ENCODE data around the gene DDB1. TPM values are rescaled to one million over a fixed set of nuclear protein-coding genes. Genes with fewer than 3 reads are reported as not detected.

DDB1 gene
- total RNA-seq, 1 donor from 2014 or later = 165 TPM

DNA sequence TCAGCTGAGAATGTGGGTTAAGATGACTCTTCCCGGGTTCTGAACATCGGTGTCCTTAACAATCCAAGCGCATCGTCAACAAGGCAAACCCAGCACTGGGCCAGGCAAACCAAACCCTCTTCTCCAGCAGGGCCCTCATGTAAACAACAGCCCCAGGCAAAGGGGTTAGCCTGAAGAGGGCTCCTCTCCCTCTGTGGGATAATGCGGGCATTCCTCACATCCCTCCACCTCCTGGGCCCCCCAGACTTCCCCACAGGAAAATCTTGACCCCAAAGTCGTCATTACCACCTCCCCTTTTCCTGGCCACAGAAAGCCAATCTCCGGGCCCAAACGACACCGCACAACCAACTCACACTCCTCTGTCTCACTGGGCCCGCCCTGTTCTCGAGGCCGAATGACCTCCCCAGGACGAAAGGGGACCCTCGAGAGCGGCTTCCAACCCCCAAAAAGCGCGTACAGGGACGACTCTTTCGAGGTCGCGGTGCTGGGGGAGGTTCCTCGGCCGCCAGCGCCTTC, 566 bp downstream of the DDB1 start:
- TF ChIP-seq, protein P1, sequence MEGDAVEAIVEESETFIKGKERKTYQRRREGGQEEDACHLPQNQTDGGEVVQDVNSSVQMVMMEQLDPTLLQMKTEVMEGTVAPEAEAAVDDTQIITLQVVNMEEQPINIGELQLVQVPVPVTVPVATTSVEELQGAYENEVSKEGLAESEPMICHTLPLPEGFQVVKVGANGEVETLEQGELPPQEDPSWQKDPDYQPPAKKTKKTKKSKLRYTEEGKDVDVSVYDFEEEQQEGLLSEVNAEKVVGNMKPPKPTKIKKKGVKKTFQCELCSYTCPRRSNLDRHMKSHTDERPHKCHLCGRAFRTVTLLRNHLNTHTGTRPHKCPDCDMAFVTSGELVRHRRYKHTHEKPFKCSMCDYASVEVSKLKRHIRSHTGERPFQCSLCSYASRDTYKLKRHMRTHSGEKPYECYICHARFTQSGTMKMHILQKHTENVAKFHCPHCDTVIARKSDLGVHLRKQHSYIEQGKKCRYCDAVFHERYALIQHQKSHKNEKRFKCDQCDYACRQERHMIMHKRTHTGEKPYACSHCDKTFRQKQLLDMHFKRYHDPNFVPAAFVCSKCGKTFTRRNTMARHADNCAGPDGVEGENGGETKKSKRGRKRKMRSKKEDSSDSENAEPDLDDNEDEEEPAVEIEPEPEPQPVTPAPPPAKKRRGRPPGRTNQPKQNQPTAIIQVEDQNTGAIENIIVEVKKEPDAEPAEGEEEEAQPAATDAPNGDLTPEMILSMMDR (IDR thresholded peaks at IDR 0.05; ENCODE audit: insufficient read depth, low read length, poor library complexity, severe bottlenecking) = peak; percentile 4
- no peak for DNase-seq (ENCODE audit: low read depth)
- Histone ChIP-seq H3K36me3 (ENCODE audit: control insufficient read depth, insufficient read depth, low read length) (peaks cover 1% of the 10 kb centered on the region), H3K4me3 (ENCODE audit: low read depth, low read length) (peak overlapping the region; percentile 97), H3K27me3 (ENCODE audit: control insufficient read depth, insufficient read depth, low read length) (no peaks in the 10 kb centered on the region)

DNA sequence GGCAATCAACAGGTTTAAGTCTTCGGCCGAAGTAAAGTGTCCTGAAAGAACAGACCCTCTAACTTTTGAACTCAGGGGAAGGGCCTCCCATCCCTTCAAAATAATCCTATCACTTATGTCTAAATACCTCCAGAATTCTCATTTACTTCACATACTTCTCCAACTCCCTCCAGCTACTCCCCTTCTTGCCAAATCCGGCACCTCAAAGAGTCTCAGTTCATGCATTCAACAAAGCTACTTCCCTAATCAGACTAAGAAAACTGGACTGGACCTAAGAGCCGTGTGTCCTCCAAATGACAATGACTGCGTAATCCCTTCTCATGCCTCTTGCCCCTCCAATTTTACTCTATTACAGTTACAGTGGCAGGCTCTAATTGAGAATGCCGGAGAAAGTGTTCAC, 1.3 kb downstream of the DDB1 start:
- Histone ChIP-seq H3K36me3 (ENCODE audit: control insufficient read depth, insufficient read depth, low read length) (peaks cover 1% of the 10 kb centered on the region), H3K4me3 (ENCODE audit: low read depth, low read length) (peak overlapping the region; percentile 97), H3K27me3 (ENCODE audit: control insufficient read depth, insufficient read depth, low read length) (no peaks in the 10 kb centered on the region)
- DNase-seq (ENCODE audit: low read depth) = no peak
- TF ChIP-seq, protein P1 (IDR thresholded peaks at IDR 0.05; ENCODE audit: insufficient read depth, low read length, poor library complexity, severe bottlenecking) = no peak

DNA sequence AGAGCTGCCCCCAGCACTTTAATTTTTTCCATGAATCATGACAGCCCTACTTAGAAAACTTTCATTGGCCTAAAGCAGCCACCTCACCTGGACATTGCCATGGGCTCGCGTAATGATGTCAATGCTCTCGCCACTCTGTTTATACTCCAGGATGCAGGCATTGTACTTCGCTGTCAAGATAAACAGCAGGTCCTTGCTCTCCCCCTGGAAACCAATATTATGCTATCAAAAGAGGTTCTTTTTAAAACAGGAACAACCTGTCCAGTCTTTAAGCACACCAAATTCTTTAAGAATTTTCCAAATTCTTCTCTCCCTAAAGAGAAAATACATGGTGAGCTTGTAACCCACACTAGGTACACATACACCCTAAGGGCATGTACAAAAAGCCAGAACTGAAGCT, 3.0 kb downstream of the DDB1 start:
- TF ChIP-seq, protein P1 (IDR thresholded peaks at IDR 0.05; ENCODE audit: insufficient read depth, low read length, poor library complexity, severe bottlenecking) = no peak
- Histone ChIP-seq H3K4me3 (ENCODE audit: low read depth, low read length) (no peak overlapping the region), H3K27me3 (ENCODE audit: control insufficient read depth, insufficient read depth, low read length) (no peaks in the 10 kb centered on the region), H3K36me3 (ENCODE audit: control insufficient read depth, insufficient read depth, low read length) (peaks cover 1% of the 10 kb centered on the region)
- no peak for DNase-seq (ENCODE audit: low read depth)

DNA sequence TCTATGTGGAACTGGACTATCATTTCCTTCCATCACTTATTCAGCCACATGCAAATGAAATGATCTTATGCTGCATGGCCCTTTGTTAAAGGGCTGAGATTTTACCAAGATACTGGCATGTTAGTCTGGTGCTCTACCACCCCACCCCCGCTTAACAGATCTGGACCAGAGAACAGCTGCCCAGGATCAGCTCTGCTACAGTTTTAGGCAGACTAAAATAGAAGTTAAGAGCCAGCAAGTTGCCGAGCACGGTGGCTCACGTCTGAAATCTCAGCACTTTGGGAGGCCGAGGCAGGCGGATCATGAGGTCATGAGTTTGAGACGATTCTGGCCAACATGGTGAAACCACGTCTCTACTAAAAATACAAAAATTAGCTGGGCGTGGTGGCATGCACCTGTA, 4.6 kb downstream of the DDB1 start:
- TF ChIP-seq, protein P1 (IDR thresholded peaks at IDR 0.05; ENCODE audit: insufficient read depth, low read length, poor library complexity, severe bottlenecking) = no peak
- no peak for DNase-seq (ENCODE audit: low read depth)
- Histone ChIP-seq H3K27me3 (ENCODE audit: control insufficient read depth, insufficient read depth, low read length) (no peaks in the 10 kb centered on the region), H3K4me3 (ENCODE audit: low read depth, low read length) (no peak overlapping the region), H3K36me3 (ENCODE audit: control insufficient read depth, insufficient read depth, low read length) (peaks cover 1% of the 10 kb centered on the region)

DNA sequence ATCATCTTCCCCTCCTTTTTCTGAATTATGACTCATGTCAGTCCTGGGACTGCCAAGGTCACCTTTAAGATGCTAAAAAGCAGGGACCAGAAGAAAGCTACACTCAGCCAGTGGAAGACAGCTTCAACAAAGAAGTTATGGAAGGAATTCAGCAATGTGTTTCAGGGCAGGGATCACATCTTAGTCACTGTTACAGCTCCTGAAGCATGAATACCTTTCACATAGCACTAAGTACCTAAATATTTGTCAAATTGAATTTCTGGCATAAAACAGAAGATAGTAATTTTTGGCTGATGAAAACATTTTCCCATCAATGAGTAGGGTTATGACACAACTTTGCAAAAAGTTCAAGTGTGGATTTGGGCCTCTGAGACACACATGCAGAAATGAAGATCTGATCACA, 5.2 kb downstream of the DDB1 start:
- no peak for DNase-seq (ENCODE audit: low read depth)
- H3K27me3 ChIP-seq (ENCODE audit: control insufficient read depth, insufficient read depth, low read length) = no peaks in the 10 kb centered on the region
- no peak overlapping the region for H3K4me3 ChIP-seq (ENCODE audit: low read depth, low read length)
- peaks cover 1% of the 10 kb centered on the region for H3K36me3 ChIP-seq (ENCODE audit: control insufficient read depth, insufficient read depth, low read length)
- TF ChIP-seq, protein P1 (IDR thresholded peaks at IDR 0.05; ENCODE audit: insufficient read depth, low read length, poor library complexity, severe bottlenecking) = no peak

All from kidney epithelial cell (primary cell).